H1 (cell line): ENCODE results near the gene DNAH8. TPM values are rescaled to one million over a fixed set of nuclear protein-coding genes. Genes with fewer than 3 reads are reported as not detected.

Source experiments
- ASH2L ChIP-seq: fragments of 200-600, 300-600 bp; sonication (generic); IDR thresholded peaks from one replicate; pipeline ENCODE4 v1.7.1; 2017; ENCODE audit warnings: low read length
- BRCA1 ChIP-seq: IDR thresholded peaks from 2 replicates; pipeline ENCODE4 v1.6.1; 2012; ENCODE audit warnings: low read depth, low read length, improper control_type of control experiment
- CEBPB ChIP-seq: IDR thresholded peaks from 2 replicates; pipeline ENCODE4 v1.6.1; 2012; ENCODE audit warnings: low read depth, low read length
- KDM4A ChIP-seq: IDR thresholded peaks from one replicate; pipeline ENCODE4 v1.7.1; 2012; ENCODE audit warnings: low read depth, mild to moderate bottlenecking, moderate library complexity, low read length, inconsistent platforms; ENCODE audit not compliant: severe bottlenecking
- MAFK ChIP-seq: IDR thresholded peaks from 2 replicates; pipeline ENCODE4 v1.6.1; 2012; ENCODE audit warnings: low read depth, mild to moderate bottlenecking, improper control_type of control experiment, low read length
- SP1 ChIP-seq: IDR thresholded peaks from 2 replicates; pipeline ENCODE4 v1.6.1; 2011; ENCODE audit warnings: low read depth, low read length
- SP4 ChIP-seq: IDR thresholded peaks from 2 replicates; pipeline ENCODE4 v1.6.1; 2012; ENCODE audit warnings: low read length, inconsistent platforms
- TCF12 ChIP-seq: IDR thresholded peaks from 2 replicates; pipeline ENCODE4 v1.6.1; 2011; ENCODE audit warnings: low read depth, mild to moderate bottlenecking, low read length
- YY1 ChIP-seq: IDR thresholded peaks from 2 replicates; pipeline ENCODE4 v1.6.1; 2011; ENCODE audit warnings: low read depth, mild to moderate bottlenecking, low read length
- polyA plus RNA-seq, 7 experiments: library from polyadenylated mRNA; depleted of rRNA in 3 of 7; stranded (reverse) in 5 of 7; unstranded in 2 of 7; fragments of >200 nt in 5 of 7; fragments of 200-250 nt in 2 of 7; gene quantifications; 1 replicate in 5 of 7; 2 replicates in 1 of 7; 4 replicates in 1 of 7; pipeline versions ENCODE4 v1.2.1 to v1.2.3, GENCODE V29; 2011 to 2013; ENCODE audit warnings: missing spikeins in 2 of 7, mixed read lengths in 2 of 7
- total RNA-seq: library from RNA; stranded (reverse); fragmentation: NEBNext Ultra II Directional; extraction: Animal tissue kit (Norgen Biotek cat#: 25700); gene quantifications from 2 replicates; pipeline ENCODE4 v1.2.1, GENCODE V29; 2021

The DNAH8 gene
- total and polyA plus RNA-seq, 2 of the 8 experiments (the other 6 are each of a cell fraction or from before 2014, with no cell fraction given): under 0.01 TPM; not detected in 1

DNA sequence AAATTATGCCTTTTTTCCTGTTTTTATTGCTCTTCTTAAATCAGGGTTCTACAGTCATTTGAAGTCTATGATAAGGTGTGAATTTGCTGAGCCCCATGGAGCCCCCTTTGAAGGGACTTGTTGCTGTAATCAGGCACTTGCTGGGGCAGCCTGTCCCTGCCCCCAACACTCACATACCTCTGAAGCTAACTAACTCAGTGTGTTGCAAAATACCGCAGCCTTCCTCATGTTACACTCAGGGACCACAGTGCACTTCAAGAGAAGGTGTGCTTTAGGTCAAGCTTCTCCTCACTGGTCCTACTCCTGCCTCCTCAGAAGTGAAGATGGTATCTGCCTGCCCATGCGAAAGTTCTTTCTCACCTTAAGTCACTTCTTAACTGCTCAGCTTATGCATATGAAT is 267.4 kb downstream of the DNAH8 start (continued):
- TF ChIP-seq CEBPB (peak; percentile 84), ASH2L (peak; percentile 48), BRCA1 (no peak), SP4 (no peak), MAFK (no peak), TCF12 (no peak), SP1 (peak; percentile 44; the same call in 1 of the 2 replicates), KDM4A (no peak), YY1 (no peak)
